Germinal center (tissue), 1 donor: Measurements from ENCODE around the gene RP2.

Experiments
- DNase-seq: peaks from one replicate; pipeline ENCODE4 v3.0.0; 2012; ENCODE audit warnings: mixed read lengths, low spot score

RP2 gene

GRCh38 chrX:46844913-46845312, 8.1 kb downstream of the RP2 start:
- DNase-seq, result no peak

GRCh38 chrX:46849933-46850332, 13.1 kb downstream of the RP2 start:
- no peak for DNase-seq

- no peak for DNase-seq
These were observed 13.9 kb downstream of the RP2 start for GRCh38 chrX:46850771-46851170.

GRCh38 chrX:46856483-46856882, 19.6 kb downstream of the RP2 start:
- DNase-seq, result no peak

DNA sequence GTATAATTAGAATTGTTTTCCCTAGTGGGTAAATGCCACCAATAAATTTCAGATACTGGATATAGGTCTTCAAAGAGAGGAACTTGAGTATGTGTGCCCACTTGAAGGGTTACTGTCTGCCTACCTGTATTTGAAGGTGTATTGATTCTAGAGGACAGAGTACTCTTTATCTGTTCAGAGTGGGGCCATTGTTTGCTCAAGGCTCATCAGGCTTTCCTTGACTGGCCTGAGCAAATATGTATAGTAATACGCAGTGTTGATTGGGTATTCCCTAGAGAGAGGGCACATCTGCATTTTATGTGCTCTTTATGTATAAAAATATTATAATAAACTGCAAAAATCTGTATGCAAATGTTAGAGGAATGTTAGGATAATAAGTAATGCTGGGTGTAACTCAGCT, 23.7 kb downstream of the RP2 start:
- DNase-seq, result no peak

- DNase-seq, result no peak
These were observed 26.2 kb downstream of the RP2 start for GRCh38 chrX:46863072-46863471.

GRCh38 chrX:46864606-46865005, 27.8 kb downstream of the RP2 start:
- DNase-seq, result no peak

- DNase-seq, result no peak
These were observed 28.4 kb downstream of the RP2 start for GRCh38 chrX:46865281-46865680.

DNA sequence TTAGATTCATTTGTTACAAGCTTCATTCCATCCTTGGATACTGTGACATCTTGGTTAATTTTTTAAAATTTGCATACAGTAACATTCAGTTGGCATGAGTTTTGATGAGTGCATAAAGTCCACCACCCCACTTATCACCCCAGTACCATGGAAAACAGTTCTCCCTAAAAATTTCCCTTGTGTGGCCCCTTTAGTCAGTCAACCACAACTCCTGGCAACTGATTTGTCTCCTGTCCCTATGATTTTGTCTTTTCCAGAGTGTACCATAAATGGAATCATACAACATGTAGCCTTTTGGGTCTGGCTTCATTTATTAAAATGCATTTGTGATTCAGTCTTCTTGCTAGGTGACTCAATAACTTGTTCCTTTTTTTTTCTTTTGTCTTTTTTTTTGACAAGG, 29.9 kb downstream of the RP2 start:
- no peak for DNase-seq

- no peak for DNase-seq
These were observed 36.9 kb downstream of the RP2 start for GRCh38 chrX:46873746-46874145.

- no peak for DNase-seq
These were observed 40.1 kb downstream of the RP2 start for GRCh38 chrX:46876901-46877300.

GRCh38 chrX:46882266-46882665, 45.4 kb downstream of the RP2 start:
- no peak for DNase-seq

GRCh38 chrX:46884799-46885198, 48.0 kb downstream of the RP2 start:
- DNase-seq, result no peak

DNA sequence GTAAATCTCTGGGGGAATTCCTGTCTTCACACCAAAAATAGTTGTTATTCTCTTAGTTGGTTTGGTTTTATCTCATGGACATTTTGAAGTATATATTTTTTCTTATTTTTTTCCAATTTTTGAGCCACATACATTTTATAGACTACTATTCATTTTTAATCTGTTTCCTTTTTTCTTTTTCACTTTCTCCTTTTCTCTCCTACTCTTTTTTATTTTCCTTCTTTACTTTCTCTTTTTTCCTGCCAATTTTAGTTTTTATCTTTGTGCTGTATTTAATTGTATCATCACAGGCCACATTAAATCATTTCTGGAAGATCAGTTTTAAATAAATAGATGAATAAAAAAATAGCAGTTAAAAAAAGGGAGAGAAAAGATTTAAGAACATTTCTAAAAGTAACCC, 61.4 kb downstream of the RP2 start:
- DNase-seq, result no peak

GRCh38 chrX:46903458-46904242, 66.8 kb downstream of the RP2 start:
- peak; percentile 70 for DNase-seq

- DNase-seq, result no peak
These were observed 67.8 kb downstream of the RP2 start for GRCh38 chrX:46904626-46905025.

DNA sequence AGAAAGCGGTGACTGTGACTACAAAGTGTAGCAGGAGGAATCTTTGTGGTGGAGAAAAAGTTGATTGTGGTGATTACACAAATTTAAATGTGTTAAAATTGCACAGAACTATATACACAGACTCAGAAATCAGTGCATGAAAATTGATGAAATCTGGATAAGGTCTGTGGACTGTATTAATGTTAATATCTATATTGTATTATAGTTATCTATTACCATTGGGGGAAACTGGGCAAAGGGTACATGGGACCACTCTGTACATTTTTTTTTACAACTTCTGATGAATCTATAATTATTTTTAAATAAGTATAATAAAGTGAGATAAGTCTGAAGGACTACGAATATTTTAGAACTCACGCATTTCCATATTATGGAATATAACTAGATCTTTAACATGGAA, 73.6 kb downstream of the RP2 start:
- DNase-seq, result no peak

- peak; percentile 60 for DNase-seq
These were observed 75.3 kb downstream of the RP2 start, which contains the start of gene JADE3 for GRCh38 chrX:46912098-46912602. Gene JADE3, plus strand, starts transcription at chrX:46912421. Its CDS starts 72,474 bp downstream, at chrX:46984895.

DNA sequence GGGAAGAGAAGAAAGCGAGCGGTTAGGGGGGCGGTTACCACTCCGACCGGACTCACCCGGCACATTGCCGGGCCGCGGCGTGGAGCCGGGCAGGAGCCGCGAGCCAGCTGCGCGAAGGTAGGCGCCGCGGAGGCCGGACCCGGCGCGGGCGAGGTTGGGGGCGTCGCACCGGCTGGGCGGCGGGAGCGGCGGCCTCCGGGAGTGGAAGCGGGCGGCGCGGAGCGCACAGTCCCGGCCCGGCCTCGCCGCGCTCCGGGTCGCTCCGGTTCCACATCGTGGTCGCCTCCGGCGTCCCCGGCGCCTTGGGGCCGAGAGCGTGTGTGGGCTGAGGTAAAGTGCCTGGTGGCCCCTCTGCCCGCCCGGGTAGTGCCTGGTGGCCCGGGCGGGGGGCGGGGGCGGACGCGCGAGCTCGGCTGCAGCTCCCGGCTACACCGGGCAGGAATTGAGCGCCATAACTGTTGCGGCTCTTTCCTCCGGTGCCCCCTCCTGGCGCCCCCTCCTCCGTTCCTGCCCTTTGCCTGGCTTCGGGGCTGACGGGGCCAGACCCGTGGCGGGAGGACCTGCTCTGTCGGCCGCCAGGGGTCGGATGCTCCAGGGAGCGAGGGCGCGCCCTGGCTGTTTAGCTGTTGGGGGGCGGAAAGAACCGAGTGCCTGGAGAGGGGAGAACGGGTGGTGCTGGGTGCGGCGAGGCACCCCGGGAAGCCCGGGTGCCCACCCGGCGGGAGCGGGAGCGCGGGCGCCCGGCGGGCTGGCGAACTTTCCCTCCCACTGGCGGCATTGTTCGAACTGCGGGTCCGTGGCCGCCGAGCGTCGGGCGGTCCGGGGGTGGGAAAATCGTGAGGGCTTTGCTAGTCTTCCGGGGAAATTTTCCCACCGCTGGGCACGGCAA, 76.0 kb downstream of the RP2 start:
- DNase-seq, result peak; percentile 58

DNA sequence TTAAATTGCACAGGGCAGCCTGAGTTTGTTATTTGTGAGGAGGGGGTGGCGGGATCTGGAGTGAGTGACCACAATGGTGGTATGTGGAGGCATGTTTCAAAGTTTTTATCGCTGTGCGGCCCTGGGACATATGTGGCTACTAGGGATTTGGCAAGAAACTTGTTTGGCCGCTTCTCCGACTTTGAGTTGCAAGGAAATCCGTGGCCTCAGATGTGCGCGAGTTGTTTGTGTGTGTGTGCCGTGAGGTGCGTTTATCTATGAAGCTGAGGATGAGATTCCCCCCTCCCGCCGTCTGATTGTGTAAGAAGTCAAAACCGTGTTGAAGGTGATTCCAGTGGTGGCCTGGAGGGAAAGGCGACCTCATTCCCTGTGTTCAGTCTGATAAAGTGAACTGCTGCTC, 76.8 kb downstream of the RP2 start:
- DNase-seq, result no peak

DNA sequence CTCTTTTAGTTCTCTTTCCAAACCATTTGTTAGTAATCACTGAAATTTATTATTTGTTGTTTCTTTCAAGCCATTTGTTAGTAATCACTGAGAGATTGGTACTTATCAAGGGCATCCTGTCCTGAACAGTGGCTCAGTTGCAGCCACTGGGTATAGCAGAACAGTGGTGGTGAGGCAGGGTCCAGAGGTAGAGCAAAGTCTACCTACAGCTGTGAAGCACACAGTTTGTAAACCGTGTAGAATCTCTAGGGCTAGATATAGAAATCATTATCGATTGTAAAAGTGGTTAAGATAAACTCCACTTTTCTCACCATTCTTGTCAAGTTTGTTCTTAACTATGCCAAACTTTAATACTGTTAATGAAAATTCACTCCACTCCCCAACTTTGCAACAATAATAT, 79.4 kb downstream of the RP2 start:
- DNase-seq, result no peak

DNA sequence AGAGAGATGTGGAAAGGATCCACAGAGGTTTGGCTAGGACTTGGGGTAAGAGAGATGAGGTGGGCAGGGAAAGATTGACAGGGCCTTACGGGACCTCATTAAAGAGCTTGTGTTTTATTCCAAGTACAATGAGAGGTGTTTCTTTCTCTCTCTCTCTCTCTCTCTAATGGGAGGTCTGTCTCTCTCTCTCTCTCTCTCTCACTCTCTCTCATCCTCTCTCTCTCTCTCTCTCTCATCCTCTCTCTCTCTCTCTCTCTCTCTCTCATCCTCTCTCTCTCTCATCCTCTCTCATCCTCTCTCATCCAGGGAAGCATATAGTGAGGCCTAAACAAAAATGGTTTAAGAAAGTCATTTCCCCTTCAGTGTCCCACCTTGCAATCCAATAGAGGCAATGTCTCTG, 80.8 kb downstream of the RP2 start:
- DNase-seq, result no peak

DNA sequence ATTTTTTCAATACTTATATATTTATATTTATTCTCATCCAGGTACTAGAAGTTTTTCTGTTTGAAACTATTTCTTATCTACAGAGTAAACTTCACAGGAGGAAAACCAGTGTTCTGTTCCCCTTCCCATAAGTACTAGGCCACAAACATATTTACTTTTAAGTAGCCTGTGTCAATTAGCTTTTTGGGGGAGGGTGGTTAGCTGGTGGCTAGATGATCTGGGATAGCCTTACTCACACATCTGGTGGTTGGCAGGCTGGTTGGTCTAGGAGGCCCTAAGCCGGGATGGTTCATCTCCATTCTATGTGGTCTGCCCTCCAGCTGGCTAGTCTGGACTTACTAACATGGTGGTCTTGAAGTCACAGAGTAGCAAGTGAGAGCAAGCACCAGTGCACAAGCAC, 81.6 kb downstream of the RP2 start:
- no peak for DNase-seq
